ENCODE measurements around the gene ARMCX1. TPM values are rescaled to one million over a fixed set of nuclear protein-coding genes. Genes with fewer than 3 reads are reported as not detected.
A peak's percentile ranks its signal among the peaks of the same experiment; 100 is the strongest.
"Not testable (repeated sequence)": the region's sequence is repeated elsewhere in the genome, so short reads cannot be mapped to it uniquely, and the experiment has no call there.

Gene ARMCX1
- total RNA-seq, result 60.7 TPM

- DNase-seq, result peak; percentile 72
Measured at GRCh38 chrX:101550362-101550750, at the start of gene ARMCX1. TSS of gene ARMCX1 (plus strand) at chrX:101550547. CDS start at chrX:101552931, 2,384 bp downstream.

GRCh38 chrX:101502929-101503328 is 47.4 kb upstream of the ARMCX1 start:
- not testable (repeated sequence) for DNase-seq

- DNase-seq, result no peak
Measured at GRCh38 chrX:101507372-101507771, 43.0 kb upstream of the ARMCX1 start.

GRCh38 chrX:101507986-101508385 is 42.4 kb upstream of the ARMCX1 start:
- DNase-seq, result no peak

GRCh38 chrX:101530944-101531343 is 19.4 kb upstream of the ARMCX1 start:
- no peak for DNase-seq

DNA sequence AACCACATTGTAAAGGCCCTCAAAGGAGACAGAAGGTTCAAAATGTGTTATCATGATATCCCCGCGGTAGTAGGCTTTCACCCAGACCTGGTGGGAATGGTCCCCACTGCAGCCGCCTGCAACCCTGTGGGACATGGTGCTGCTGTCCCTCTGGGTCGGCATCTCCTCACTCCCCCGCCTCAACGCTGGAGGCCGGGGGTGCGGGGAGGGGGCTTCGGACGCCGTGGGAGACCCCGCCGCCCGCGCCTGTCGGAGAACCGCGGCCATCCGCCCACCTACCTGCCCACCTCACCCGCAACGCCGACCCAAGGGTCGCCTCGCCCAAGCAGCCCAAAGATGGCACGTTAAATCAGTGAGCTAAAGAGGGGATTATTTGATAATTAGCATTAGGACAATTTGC is 11.2 kb upstream of the ARMCX1 start:
- no peak for DNase-seq

GRCh38 chrX:101550751-101551379 is 518 bp downstream of the ARMCX1 start:
- peak; percentile 10 for DNase-seq

- no peak for DNase-seq
Measured at GRCh38 chrX:101551380-101551767, 1.0 kb downstream of the ARMCX1 start.

- no peak for DNase-seq
Measured at GRCh38 chrX:101552714-101553113, 2.4 kb downstream of the ARMCX1 start.

DNA sequence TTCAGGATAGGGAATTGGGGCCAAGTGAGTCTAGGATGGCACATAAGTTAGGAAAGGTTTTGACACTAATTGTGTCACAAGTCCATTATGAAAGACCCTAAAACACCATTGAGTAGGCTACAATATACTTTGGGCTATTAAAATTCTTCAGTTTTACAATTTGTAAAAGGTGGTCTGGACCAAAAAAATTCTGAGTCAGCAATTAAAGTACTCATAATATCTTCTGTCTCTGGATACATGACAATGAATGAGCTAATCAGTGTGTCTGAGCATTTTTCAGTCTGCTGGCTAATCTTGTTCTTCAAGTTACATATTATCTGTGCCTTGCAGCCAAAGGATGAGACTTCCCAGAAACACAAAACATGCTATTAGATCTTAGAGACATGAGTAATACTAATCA is 14.3 kb downstream of the ARMCX1 start:
- DNase-seq, result no peak

GRCh38 chrX:101595739-101596419 is 45.5 kb downstream of the ARMCX1 start:
- DNase-seq, result no peak

DNA sequence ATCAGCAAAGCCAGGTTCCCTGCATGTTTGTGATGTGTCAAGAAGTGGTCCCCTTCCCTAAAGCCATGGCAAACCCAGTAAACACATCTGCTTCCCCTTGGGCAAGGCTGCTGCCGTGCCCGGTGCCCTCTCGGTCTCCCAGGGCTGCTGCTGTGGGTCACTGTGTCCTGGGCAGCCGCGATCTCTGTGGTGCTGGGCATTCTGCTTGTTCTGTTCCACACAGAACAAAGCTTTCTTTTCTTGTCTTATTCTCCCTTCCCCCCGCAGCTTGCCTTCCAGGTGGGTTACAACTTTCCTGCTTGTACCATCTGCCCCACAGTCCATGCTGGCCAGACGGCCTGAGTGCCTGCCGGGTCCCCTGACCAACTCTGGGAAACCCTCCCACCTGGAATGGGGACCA is 49.2 kb downstream of the ARMCX1 start:
- DNase-seq, result not testable (repeated sequence)

DNA sequence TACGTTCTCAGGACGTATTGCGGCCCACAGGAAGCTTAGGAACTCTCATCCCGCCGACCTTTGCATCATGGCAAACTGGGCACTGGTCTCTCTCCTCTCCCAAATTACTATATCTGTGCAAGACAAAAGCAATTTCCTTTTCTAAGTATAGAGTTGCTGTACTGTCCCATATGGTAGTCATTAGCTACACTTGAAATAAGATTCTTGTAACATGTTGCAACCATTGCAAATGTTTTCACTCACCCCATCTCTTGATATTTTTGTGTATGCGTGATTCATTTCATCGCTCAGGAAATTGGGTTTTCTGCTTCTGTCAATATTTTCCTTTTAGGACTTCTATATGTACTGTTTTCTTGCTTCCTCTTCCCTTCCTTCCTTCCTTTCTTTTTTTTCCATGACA is 51.7 kb downstream of the ARMCX1 start:
- peak; percentile 62 for DNase-seq

Other genes with a start within 250 kb of the ARMCX1 start
- 5.0 TPM for gene TIMM8A, start 201.8 kb upstream of the ARMCX1 start, total RNA-seq
- gene BTK, start 164.4 kb upstream of the ARMCX1 start, total RNA-seq, result 8.2 TPM
- gene RPL36A, start 159.5 kb upstream of the ARMCX1 start, total RNA-seq, result 432 TPM
- 18.5 TPM for gene GLA, start 142.6 kb upstream of the ARMCX1 start, total RNA-seq
- 68.6 TPM for gene HNRNPH2, start 142.3 kb upstream of the ARMCX1 start, total RNA-seq
- 13.5 TPM for gene ARMCX4, start 65.1 kb upstream of the ARMCX1 start, total RNA-seq
- 30.0 TPM for gene ARMCX6, start 67.5 kb downstream of the ARMCX1 start, total RNA-seq
- gene ARMCX3, start 72.6 kb downstream of the ARMCX1 start, total RNA-seq, result 66.8 TPM
- 40.1 TPM for gene ARMCX2, start 109.3 kb downstream of the ARMCX1 start, total RNA-seq